ENCODE measurements around the gene E2F4.

GRCh38 chr16:67158637-67159600, 33.0 kb upstream of the E2F4 start:
- TF ChIP-seq, protein P1, sequence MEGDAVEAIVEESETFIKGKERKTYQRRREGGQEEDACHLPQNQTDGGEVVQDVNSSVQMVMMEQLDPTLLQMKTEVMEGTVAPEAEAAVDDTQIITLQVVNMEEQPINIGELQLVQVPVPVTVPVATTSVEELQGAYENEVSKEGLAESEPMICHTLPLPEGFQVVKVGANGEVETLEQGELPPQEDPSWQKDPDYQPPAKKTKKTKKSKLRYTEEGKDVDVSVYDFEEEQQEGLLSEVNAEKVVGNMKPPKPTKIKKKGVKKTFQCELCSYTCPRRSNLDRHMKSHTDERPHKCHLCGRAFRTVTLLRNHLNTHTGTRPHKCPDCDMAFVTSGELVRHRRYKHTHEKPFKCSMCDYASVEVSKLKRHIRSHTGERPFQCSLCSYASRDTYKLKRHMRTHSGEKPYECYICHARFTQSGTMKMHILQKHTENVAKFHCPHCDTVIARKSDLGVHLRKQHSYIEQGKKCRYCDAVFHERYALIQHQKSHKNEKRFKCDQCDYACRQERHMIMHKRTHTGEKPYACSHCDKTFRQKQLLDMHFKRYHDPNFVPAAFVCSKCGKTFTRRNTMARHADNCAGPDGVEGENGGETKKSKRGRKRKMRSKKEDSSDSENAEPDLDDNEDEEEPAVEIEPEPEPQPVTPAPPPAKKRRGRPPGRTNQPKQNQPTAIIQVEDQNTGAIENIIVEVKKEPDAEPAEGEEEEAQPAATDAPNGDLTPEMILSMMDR (IDR thresholded peaks at IDR 0.05), result no peak
- no peak for TF ChIP-seq POLR2A (IDR thresholded peaks at IDR 0.05)
